Peyer's patch (tissue), 4 donors: ENCODE measurements around the gene NCBP2. TPM values are rescaled to one million over a fixed set of nuclear protein-coding genes. Genes with fewer than 3 reads are reported as not detected.

Experiments
- DNase-seq, 3 donors: peaks; one replicate each; pipeline ENCODE4 v3.0.0-alpha.2; 2017 to 2019
- H3K27ac ChIP-seq, 4 donors: fragments of 200-600 bp; sonication (generic); one replicate each; pipeline ENCODE4 v1.5.1; 2016 to 2019
- H3K27me3 ChIP-seq, 2 donors: fragments of 200-600 bp; sonication (generic); one replicate each; pipeline ENCODE4 v1.5.1; 2019
- H3K36me3 ChIP-seq, 3 donors: fragments of 200-600 bp; sonication (generic); one replicate each; pipeline ENCODE4 v1.5.1; 2016 to 2019
- H3K4me1 ChIP-seq, 4 donors: fragments of 200-600 bp; sonication (generic); one replicate each; pipeline ENCODE4 v1.5.1; 2016 to 2019
- H3K4me3 ChIP-seq, 4 donors: fragments of 200-600 bp; sonication (generic); 1 replicate in 3 of 4; 2 replicates in 1 of 4; pipeline ENCODE4 v1.5.1; 2016 to 2019; ENCODE audit warnings: mild to moderate bottlenecking in 1 of 4
- H3K9me3 ChIP-seq, 4 donors: fragments of 200-600 bp; sonication (generic); one replicate each; pipeline ENCODE4 v1.5.1; 2016 to 2019; ENCODE audit warnings: mild to moderate bottlenecking in 1 of 4
- CTCF ChIP-seq, 6 experiments: fragments of 450-650 bp in 4 of 6; fragments of 200-600 bp in 2 of 6; sonication (generic) in 1 of 6; IDR thresholded peaks; one replicate each; pipeline ENCODE4 v1.5.1; 2017 to 2019; ENCODE audit warnings: antibody characterized with exemption in 6 of 6, mild to moderate bottlenecking in 3 of 6, moderate library complexity in 1 of 6
- POLR2A ChIP-seq, 2 donors: fragments of 450-650 bp; IDR thresholded peaks; one replicate each; pipeline ENCODE4 v1.5.1; 2017; ENCODE audit warnings: antibody characterized with exemption in 2 of 2, mild to moderate bottlenecking in 2 of 2, moderate library complexity in 2 of 2
- total RNA-seq, 4 donors: library from RNA; depleted of rRNA; stranded (reverse); fragments of >200 nt; gene quantifications; one replicate each; pipeline ENCODE4 v1.1.0, GENCODE V29; 2016

The NCBP2 gene
- total RNA-seq, 4 donors from 2014 or later, result 21.7 to 61.1 (median 31.8) TPM

GRCh38 chr3:196918968-196919367, 23.4 kb downstream of the NCBP2 start:
- Histone ChIP-seq H3K27me3 (no peaks in the 10 kb centered on the region), H3K4me1 (no peaks in the 10 kb centered on the region), H3K9me3 (no peaks in the 10 kb centered on the region), H3K27ac (no peak overlapping the region), H3K4me3 (no peak overlapping the region), H3K36me3 (peaks cover 0 to 30% (median 0%) of the 10 kb centered on the region in 3 donors)
- TF ChIP-seq CTCF (IDR thresholded peaks at IDR 0.05) (no peak), POLR2A (IDR thresholded peaks at IDR 0.05) (no peak)
- DNase-seq, result no peak

- no peak for TF ChIP-seq CTCF (IDR thresholded peaks at IDR 0.05)
- TF ChIP-seq POLR2A (IDR thresholded peaks at IDR 0.05), result no peak
- DNase-seq, result no peak
- no peak overlapping the region for H3K27ac ChIP-seq
- H3K36me3 ChIP-seq, result peaks cover 0 to 15% (median 0%) of the 10 kb centered on the region in 3 donors
- H3K9me3 ChIP-seq, result no peaks in the 10 kb centered on the region
- no peaks in the 10 kb centered on the region for H3K27me3 ChIP-seq
- no peaks in the 10 kb centered on the region for H3K4me1 ChIP-seq
- no peak overlapping the region for H3K4me3 ChIP-seq
Measured at GRCh38 chr3:196916995-196917394, 25.3 kb downstream of the NCBP2 start.

GRCh38 chr3:196916221-196916620, 26.1 kb downstream of the NCBP2 start:
- Histone ChIP-seq H3K9me3 (no peaks in the 10 kb centered on the region), H3K36me3 (peaks cover 0 to 15% (median 0%) of the 10 kb centered on the region in 3 donors), H3K4me1 (no peaks in the 10 kb centered on the region), H3K4me3 (no peak overlapping the region), H3K27me3 (no peaks in the 10 kb centered on the region), H3K27ac (no peak overlapping the region)
- DNase-seq, result no peak
- TF ChIP-seq CTCF (IDR thresholded peaks at IDR 0.05), result no peak
- no peak for TF ChIP-seq POLR2A (IDR thresholded peaks at IDR 0.05)

- peaks cover 0 to 15% (median 0%) of the 10 kb centered on the region in 3 donors for H3K36me3 ChIP-seq
- no peak for DNase-seq
- H3K4me3 ChIP-seq, result no peak overlapping the region
- no peak for TF ChIP-seq POLR2A (IDR thresholded peaks at IDR 0.05)
- no peak for TF ChIP-seq CTCF (IDR thresholded peaks at IDR 0.05)
- no peaks in the 10 kb centered on the region for H3K9me3 ChIP-seq
- H3K27ac ChIP-seq, result no peak overlapping the region
- H3K27me3 ChIP-seq, result no peaks in the 10 kb centered on the region
- no peaks in the 10 kb centered on the region for H3K4me1 ChIP-seq
Measured at GRCh38 chr3:196915375-196915774, 27.0 kb downstream of the NCBP2 start.

- H3K27ac ChIP-seq, result no peak overlapping the region
- H3K4me1 ChIP-seq, result no peaks in the 10 kb centered on the region
- DNase-seq, result no peak
- H3K4me3 ChIP-seq, result no peak overlapping the region
- no peaks in the 10 kb centered on the region for H3K27me3 ChIP-seq
- H3K9me3 ChIP-seq, result no peaks in the 10 kb centered on the region
- TF ChIP-seq POLR2A (IDR thresholded peaks at IDR 0.05) (no peak), CTCF (IDR thresholded peaks at IDR 0.05) (no peak)
- peaks cover 0 to 15% (median 0%) of the 10 kb centered on the region in 3 donors for H3K36me3 ChIP-seq
Measured at GRCh38 chr3:196914866-196915265, 27.5 kb downstream of the NCBP2 start.

- no peak for TF ChIP-seq POLR2A (IDR thresholded peaks at IDR 0.05)
- no peak for TF ChIP-seq CTCF (IDR thresholded peaks at IDR 0.05)
- no peaks in the 10 kb centered on the region for H3K4me1 ChIP-seq
- H3K9me3 ChIP-seq, result no peaks in the 10 kb centered on the region
- H3K36me3 ChIP-seq, result peaks cover 0 to 76% (median 0%) of the 10 kb centered on the region in 3 donors
- H3K27ac ChIP-seq, result no peak overlapping the region
- H3K4me3 ChIP-seq, result no peak overlapping the region
- no peaks in the 10 kb centered on the region for H3K27me3 ChIP-seq
- DNase-seq, result no peak
Measured at GRCh38 chr3:196903740-196904139, 38.6 kb downstream of the NCBP2 start.
